ENCODE data around the gene PHC2. TPM values are rescaled to one million over a fixed set of nuclear protein-coding genes. Genes with fewer than 3 reads are reported as not detected.

The PHC2 gene
- total RNA-seq, 3 donors from 2014 or later (not counting 1 experiment from before 2014, with no cell fraction given) = 36.6 to 46.6 (median 39.5) TPM

GRCh38 chr1:33466159-33466558 is 35.3 kb upstream of the PHC2 start:
- Mint-ChIP-seq H3K36me3 (no peaks in the 10 kb centered on the region), H3K9me3 (no peaks in the 10 kb centered on the region), H3K4me3 (no peak overlapping the region), H3K4me1 (peaks cover 0 to 7% of the 10 kb centered on the region in 2 donors), H3K27ac (no peak overlapping the region), H3K27me3 (ENCODE audit: low read depth in 2 of 2) (no peaks in the 10 kb centered on the region)
- no peak for DNase-seq
- no peak for ATAC-seq
- no peak overlapping the region for H3K4me3 ChIP-seq (ENCODE audit: low read length)
- no peaks in the 10 kb centered on the region for H3K9me3 ChIP-seq (ENCODE audit: control insufficient read depth, insufficient read depth, low read length)
- 91% methylated on average over 6 of the region's 6 CpGs for WGBS (ENCODE audit: insufficient coverage)
- no peaks in the 10 kb centered on the region for H3K27me3 ChIP-seq (ENCODE audit: control insufficient read depth, insufficient read depth, low read length)
- TF ChIP-seq CTCF (IDR thresholded peaks at IDR 0.05) = no peak
- H3K4me1 ChIP-seq (ENCODE audit: control insufficient read depth, insufficient read depth, low read length) = peaks cover 10% of the 10 kb centered on the region
- no peak overlapping the region for H3K27ac ChIP-seq (ENCODE audit: low read length)
- intact Hi-C loops (cut with micrococcal nuclease) = no loop called here
- H3K36me3 ChIP-seq (ENCODE audit: control insufficient read depth, insufficient read depth, low read length) = no peaks in the 10 kb centered on the region

GRCh38 chr1:33465316-33465715 is 34.4 kb upstream of the PHC2 start:
- Histone ChIP-seq H3K4me1 (ENCODE audit: control insufficient read depth, insufficient read depth, low read length) (peaks cover 11% of the 10 kb centered on the region), H3K36me3 (ENCODE audit: control insufficient read depth, insufficient read depth, low read length) (no peaks in the 10 kb centered on the region), H3K27me3 (ENCODE audit: control insufficient read depth, insufficient read depth, low read length) (no peaks in the 10 kb centered on the region), H3K4me3 (ENCODE audit: low read length) (no peak overlapping the region), H3K27ac (ENCODE audit: low read length) (no peak overlapping the region), H3K9me3 (ENCODE audit: control insufficient read depth, insufficient read depth, low read length) (no peaks in the 10 kb centered on the region)
- H3K4me1 Mint-ChIP-seq = peaks cover 0 to 1% of the 10 kb centered on the region in 2 donors
- H3K27me3 Mint-ChIP-seq (ENCODE audit: low read depth in 2 of 2) = no peaks in the 10 kb centered on the region
- TF ChIP-seq CTCF (IDR thresholded peaks at IDR 0.05) = no peak
- no peak overlapping the region for H3K27ac Mint-ChIP-seq
- no peak for ATAC-seq
- DNase-seq = no peak
- intact Hi-C loops (cut with micrococcal nuclease) = no loop called here
- H3K9me3 Mint-ChIP-seq = no peaks in the 10 kb centered on the region
- H3K4me3 Mint-ChIP-seq = no peak overlapping the region
- 96% methylated on average over 2 of the region's 2 CpGs for WGBS (ENCODE audit: insufficient coverage)
- H3K36me3 Mint-ChIP-seq = no peaks in the 10 kb centered on the region

- ATAC-seq (no peak), DNase-seq (no peak)
- Histone ChIP-seq H3K9me3 (ENCODE audit: control insufficient read depth, insufficient read depth, low read length) (no peaks in the 10 kb centered on the region), H3K4me3 (ENCODE audit: low read length) (no peak overlapping the region), H3K27ac (ENCODE audit: low read length) (no peak overlapping the region), H3K27me3 (ENCODE audit: control insufficient read depth, insufficient read depth, low read length) (no peaks in the 10 kb centered on the region), H3K4me1 (ENCODE audit: control insufficient read depth, insufficient read depth, low read length) (peaks cover 12% of the 10 kb centered on the region), H3K36me3 (ENCODE audit: control insufficient read depth, insufficient read depth, low read length) (no peaks in the 10 kb centered on the region)
- Mint-ChIP-seq H3K36me3 (no peaks in the 10 kb centered on the region), H3K27ac (no peak overlapping the region), H3K4me1 (no peaks in the 10 kb centered on the region), H3K9me3 (no peaks in the 10 kb centered on the region), H3K27me3 (ENCODE audit: low read depth in 2 of 2) (peaks cover 5 to 7% of the 10 kb centered on the region in 2 donors), H3K4me3 (no peak overlapping the region)
- no peak for TF ChIP-seq CTCF (IDR thresholded peaks at IDR 0.05)
- WGBS (ENCODE audit: insufficient coverage) = 89% methylated on average over 3 of the region's 3 CpGs
- intact Hi-C loops (cut with micrococcal nuclease) = no loop called here
These were observed 33.7 kb upstream of the PHC2 start for GRCh38 chr1:33464552-33464951.

- intact Hi-C loops (cut with micrococcal nuclease) = no loop called here
- H3K9me3 Mint-ChIP-seq = no peaks in the 10 kb centered on the region
- no peak for ATAC-seq
- WGBS (ENCODE audit: insufficient coverage) = 88% methylated on average over 7 of the region's 8 CpGs
- no peak for TF ChIP-seq CTCF (IDR thresholded peaks at IDR 0.05)
- H3K4me3 Mint-ChIP-seq = no peak overlapping the region
- H3K27me3 ChIP-seq (ENCODE audit: control insufficient read depth, insufficient read depth, low read length) = no peaks in the 10 kb centered on the region
- H3K4me3 ChIP-seq (ENCODE audit: low read length) = no peak overlapping the region
- H3K36me3 Mint-ChIP-seq = no peaks in the 10 kb centered on the region
- H3K27ac ChIP-seq (ENCODE audit: low read length) = no peak overlapping the region
- H3K27ac Mint-ChIP-seq = no peak overlapping the region
- no peaks in the 10 kb centered on the region for H3K36me3 ChIP-seq (ENCODE audit: control insufficient read depth, insufficient read depth, low read length)
- H3K27me3 Mint-ChIP-seq (ENCODE audit: low read depth in 2 of 2) = peaks cover 7 to 9% of the 10 kb centered on the region in 2 donors
- H3K4me1 Mint-ChIP-seq = no peaks in the 10 kb centered on the region
- peaks cover 12% of the 10 kb centered on the region for H3K4me1 ChIP-seq (ENCODE audit: control insufficient read depth, insufficient read depth, low read length)
- H3K9me3 ChIP-seq (ENCODE audit: control insufficient read depth, insufficient read depth, low read length) = no peaks in the 10 kb centered on the region
- no peak for DNase-seq
These were observed 31.7 kb upstream of the PHC2 start for GRCh38 chr1:33462405-33463164.

Data from natural killer cell (primary cell).